IMR-90 (cell line): ENCODE data around the gene NEIL1. TPM values are rescaled to one million over a fixed set of nuclear protein-coding genes. Genes with fewer than 3 reads are reported as not detected.

Experiments used
- ATAC-seq: fragments of 200-7000 bp; cut with Tn5 transposase; 2 replicates; pipeline ENCODE4 v1.9.1; 2020; ENCODE audit warnings: low read depth, mild to moderate bottlenecking, moderate library complexity
- BruUV-seq: library from RNA; stranded (reverse); fragments of 400-500 nt; replicated peaks from 2 replicates; lab custom pipeline; 2021; lab: Mats Ljungman, UMichigan
- CTCF ChIA-PET: fragments of 300-600 bp; formaldehyde crosslinking; extraction: SDS; loops from one replicate; lab custom pipeline; 2021; ENCODE audit warnings: antibody characterized with exemption; lab: Yijun Ruan, JAX
- POLR2A ChIA-PET: fragments of 300-600 bp; sonication (Branson Sonifier 250); formaldehyde crosslinking; loops from one replicate; lab custom pipeline; 2022; ENCODE audit warnings: antibody characterized with exemption; ENCODE audit not compliant: unreplicated experiment; lab: Charles Lee
- DNase-seq: peaks from one replicate; pipeline ENCODE4 v3.0.0; 2013
- H2AFZ ChIP-seq: replicated peaks from 2 replicates; pipeline ENCODE3; 2013; ENCODE audit warnings: low read length, mild to moderate bottlenecking; ENCODE audit not compliant: poor library complexity
- H2AK5ac ChIP-seq: 2 replicates; pipeline ENCODE4 v1.6.1; 2013; ENCODE audit warnings: low read depth, low read length, inconsistent platforms
- H2AK9ac ChIP-seq: replicated peaks from 2 replicates; pipeline ENCODE3; 2013; ENCODE audit warnings: mild to moderate bottlenecking, low read depth, low read length, moderate library complexity; ENCODE audit not compliant: poor library complexity
- H2BK120ac ChIP-seq: 2 replicates; pipeline ENCODE4 v1.6.1; 2013; ENCODE audit warnings: low read depth, low read length, inconsistent platforms
- H2BK15ac ChIP-seq: 3 replicates; pipeline ENCODE4 v1.6.1; 2013; ENCODE audit warnings: low read depth, low read length, inconsistent platforms
- H2BK20ac ChIP-seq: 2 replicates; pipeline ENCODE4 v1.6.1; 2013; ENCODE audit warnings: low read depth, mild to moderate bottlenecking, inconsistent platforms, low read length, moderate library complexity
- H2BK5ac ChIP-seq: 2 replicates; pipeline ENCODE4 v1.6.1; 2013; ENCODE audit warnings: mild to moderate bottlenecking, low read depth, low read length, inconsistent platforms; ENCODE audit not compliant: poor library complexity, severe bottlenecking
- H3K14ac ChIP-seq: replicated peaks from 2 replicates; pipeline ENCODE4 v1.6.1; 2013; ENCODE audit warnings: low read depth, low read length, inconsistent platforms
- H3K18ac ChIP-seq: 2 replicates; pipeline ENCODE4 v1.6.1; 2013; ENCODE audit warnings: low read depth, low read length, control low read depth
- H3K23ac ChIP-seq: 2 replicates; pipeline ENCODE4 v1.6.1; 2013; ENCODE audit warnings: low read depth, low read length, inconsistent platforms
- H3K27ac ChIP-seq: 2 replicates; pipeline ENCODE4 v1.5.1; 2013; ENCODE audit warnings: mild to moderate bottlenecking, control low read depth, low read length; ENCODE audit not compliant: insufficient read depth
- H3K27me3 ChIP-seq: 2 replicates; pipeline ENCODE4 v1.6.1; 2013; ENCODE audit warnings: low read length; ENCODE audit not compliant: control insufficient read depth, insufficient read depth
- H3K36me3 ChIP-seq: 2 replicates; pipeline ENCODE4 v1.6.1; 2013; ENCODE audit warnings: low read length, mixed read lengths; ENCODE audit not compliant: control insufficient read depth, insufficient read depth
- H3K4ac ChIP-seq: 2 replicates; pipeline ENCODE4 v1.6.1; 2013; ENCODE audit warnings: low read depth, low read length, inconsistent platforms
- H3K4me1 ChIP-seq: 2 replicates; pipeline ENCODE4 v1.6.1; 2013; ENCODE audit warnings: low read length, mixed read lengths; ENCODE audit not compliant: control insufficient read depth, insufficient read depth
- H3K4me2 ChIP-seq: 2 replicates; pipeline ENCODE4 v1.6.1; 2013; ENCODE audit warnings: low read depth, mild to moderate bottlenecking, control low read depth, low read length, moderate library complexity
- H3K4me3 ChIP-seq: 2 replicates; pipeline ENCODE4 v1.5.1; 2013; ENCODE audit warnings: low read depth, mild to moderate bottlenecking, control low read depth, low read length, moderate library complexity; ENCODE audit not compliant: insufficient read depth
- H3K56ac ChIP-seq: 2 replicates; pipeline ENCODE4 v1.6.1; 2013; ENCODE audit warnings: low read length, inconsistent platforms; ENCODE audit not compliant: insufficient read depth; ENCODE audit errors: extremely low read depth
- H3K79me1 ChIP-seq, 2 experiments: 2 replicates each; pipeline ENCODE4 v1.6.1; 2013; ENCODE audit warnings: low read length in 2 of 2, inconsistent platforms in 1 of 2, low read depth in 1 of 2
- H3K9ac ChIP-seq: 2 replicates; pipeline ENCODE4 v1.6.1; 2013; ENCODE audit warnings: low read depth, low read length, control low read depth
- H3K9me1 ChIP-seq: 2 replicates; pipeline ENCODE4 v1.6.1; 2013; ENCODE audit warnings: low read length, inconsistent platforms; ENCODE audit not compliant: insufficient read depth
- H3K9me3 ChIP-seq: 2 replicates; pipeline ENCODE4 v1.6.1; 2013; ENCODE audit warnings: low read length; ENCODE audit not compliant: control insufficient read depth, insufficient read depth
- H4K20me1 ChIP-seq: 2 replicates; pipeline ENCODE4 v1.6.1; 2013; ENCODE audit warnings: low read length, inconsistent platforms; ENCODE audit not compliant: insufficient read depth
- H4K5ac ChIP-seq: 2 replicates; pipeline ENCODE4 v1.6.1; 2013; ENCODE audit warnings: mild to moderate bottlenecking, low read depth, low read length, control low read depth
- H4K8ac ChIP-seq, 2 experiments: 2 replicates each; pipeline ENCODE4 v1.6.1; 2013; ENCODE audit warnings: low read depth in 2 of 2, low read length in 2 of 2, control low read depth in 1 of 2, inconsistent platforms in 1 of 2
- H4K91ac ChIP-seq: 2 replicates; pipeline ENCODE4 v1.6.1; 2013; ENCODE audit warnings: low read depth, low read length, inconsistent platforms; ENCODE audit not compliant: insufficient read depth
- CEBPB ChIP-seq: IDR thresholded peaks from 2 replicates; pipeline ENCODE4 v1.6.1; 2012; ENCODE audit warnings: low read depth, low read length, improper control_type of control experiment
- CHD1 ChIP-seq: IDR thresholded peaks from 2 replicates; pipeline ENCODE4 v1.6.1; 2012; ENCODE audit warnings: low read depth, low read length, improper control_type of control experiment
- FOS ChIP-seq: fragments of 150-350 bp; IDR thresholded peaks from 2 replicates; pipeline ENCODE4 v1.6.1; 2016; ENCODE audit warnings: low read depth, low read length
- MAFK ChIP-seq: IDR thresholded peaks from 2 replicates; pipeline ENCODE4 v1.6.1; 2012; ENCODE audit warnings: low read depth, low read length, improper control_type of control experiment
- MAZ ChIP-seq: IDR thresholded peaks from 2 replicates; pipeline ENCODE4 v1.6.1; 2012; ENCODE audit warnings: low read depth, mild to moderate bottlenecking, low read length, improper control_type of control experiment, moderate library complexity, borderline replicate concordance
- POLR2A ChIP-seq: IDR thresholded peaks from 2 replicates; pipeline ENCODE4 v1.6.1; 2012; ENCODE audit warnings: mild to moderate bottlenecking, low read depth, low read length
- RAD21 ChIP-seq: IDR thresholded peaks from 2 replicates; pipeline ENCODE4 v1.6.1; 2012; ENCODE audit warnings: low read length, improper control_type of control experiment
- RCOR1 ChIP-seq: IDR thresholded peaks from 2 replicates; pipeline ENCODE4 v1.6.1; 2012; ENCODE audit warnings: mild to moderate bottlenecking, low read length, improper control_type of control experiment; ENCODE audit not compliant: insufficient replicate concordance
- RFX5 ChIP-seq: IDR thresholded peaks from 2 replicates; pipeline ENCODE4 v1.8.0; 2012; ENCODE audit warnings: low read depth, mild to moderate bottlenecking, low read length, moderate library complexity
- WGBS, 2 experiments: methylation state at CpG; one replicate each; pipeline versions ENCODE4 v1.1.5 to v1.1.7; 2013; ENCODE audit warnings: missing lambda C conversion rate in 2 of 2; ENCODE audit not compliant: insufficient read length in 1 of 2; ENCODE audit errors: extremely low coverage in 2 of 2; 5-methylcytosine and 5-hydroxymethylcytosine counted together
- dilution Hi-C: fragments of 300-500 bp; cut with HindIII; formaldehyde crosslinking; loops from one replicate; pipeline ENCODE4 v1.14.3; 2018; ENCODE audit warnings: low sequenced_read_pairs; ENCODE audit not compliant: unreplicated experiment
- in situ Hi-C: fragments of 300-500 bp; cut with MboI; formaldehyde crosslinking; loops from 3 replicates; pipeline ENCODE4 v1.14.3; 2019; ENCODE audit warnings: low sequenced_read_pairs, inconsistent platforms, mixed read lengths
- intact Hi-C: fragments of 100-400 bp; cut with micrococcal nuclease; formaldehyde crosslinking; loops from 2 replicates; pipeline ENCODE4 v1.10.0; 2022
- polyA plus RNA-seq, 3 experiments: library from polyadenylated mRNA; depleted of rRNA; stranded (reverse); fragments of >200 nt; gene quantifications; 2 replicates each; pipeline ENCODE4 v1.2.3, GENCODE V29; 2012; ENCODE audit warnings: low replicate concordance in 1 of 3
- total RNA-seq: library from RNA; depleted of rRNA; stranded (reverse); fragments of >200 nt; gene quantifications from 2 replicates; pipeline ENCODE4 v1.2.3, GENCODE V29; 2012
- TF ChIP-seq, protein P1 (sequence below): fragments of 150-350 bp; IDR thresholded peaks from 2 replicates; pipeline ENCODE4 v1.6.1; 2017; ENCODE audit warnings: mild to moderate bottlenecking, antibody characterized with exemption, low read length, low read depth
- TF ChIP-seq, protein P2 (sequence below): conservative IDR thresholded peaks from 2 replicates; pipeline ENCODE4 v1.5.1; 2012; ENCODE audit warnings: mild to moderate bottlenecking, low read depth, low read length, improper control_type of control experiment
- TF ChIP-seq, protein P3 (sequence below): fragments of 150-350 bp; IDR thresholded peaks from 2 replicates; pipeline ENCODE4 v1.6.1; 2016; ENCODE audit warnings: low read depth, mild to moderate bottlenecking, low read length, moderate library complexity, borderline replicate concordance

NEIL1 gene
- total and polyA plus RNA-seq, 2 of the 4 experiments (the other 2 are of a cell fraction): 1.1 to 3.6 TPM

DNA sequence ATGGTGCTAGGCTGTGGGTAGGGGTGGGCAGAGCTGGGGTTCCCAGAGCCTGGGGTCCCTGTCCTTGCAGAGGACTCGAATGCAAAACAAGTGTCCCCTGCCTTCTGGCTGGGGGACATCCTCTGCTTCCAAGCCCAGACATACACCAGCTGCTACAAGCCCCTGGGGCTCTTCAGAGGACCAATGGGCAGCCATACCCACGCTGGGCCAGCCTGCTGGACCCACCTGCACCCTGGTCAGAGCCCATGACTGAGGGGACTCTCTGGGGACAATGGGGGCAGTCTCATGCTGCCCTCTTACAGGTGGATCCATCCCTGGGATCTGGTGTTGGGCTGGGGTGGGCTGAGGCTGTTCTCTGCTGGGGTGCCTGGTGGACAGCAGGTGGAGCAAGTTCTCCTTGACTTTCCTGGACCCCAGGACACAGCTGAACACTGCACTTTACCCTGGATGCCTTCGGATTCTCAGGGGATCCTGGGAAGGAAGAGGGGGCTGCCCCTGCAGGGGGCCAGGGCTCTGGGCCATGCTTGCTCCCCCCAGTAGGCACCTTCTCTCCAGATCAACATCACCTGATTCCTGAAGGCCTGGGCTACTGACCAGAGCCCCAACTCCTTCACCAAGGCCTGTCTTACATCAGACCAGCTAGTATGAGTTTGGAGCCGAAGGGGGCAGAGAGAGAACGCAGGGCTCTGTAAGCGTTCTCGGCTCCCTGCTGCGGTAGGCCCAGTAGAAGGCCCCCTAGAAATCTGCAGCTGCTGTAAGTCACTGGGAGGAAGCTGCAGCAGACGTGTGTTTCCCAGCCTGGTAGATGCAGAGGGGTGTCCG lies 18.1 kb upstream of the NEIL1 start:
- DNase-seq (no peak), ATAC-seq (no peak)
- H3K4me2 ChIP-seq: no peak overlapping the region
- no peak overlapping the region for H3K27ac ChIP-seq
- no peaks in the 10 kb centered on the region for H3K4me1 ChIP-seq
- dilution Hi-C loops: no loop called here
- H4K8ac ChIP-seq: no peak overlapping the region
- no peak for TF ChIP-seq RAD21
- TF ChIP-seq RFX5: no peak
- TF ChIP-seq POLR2A: no peak
- no peak for TF ChIP-seq CEBPB
- TF ChIP-seq, protein P1, sequence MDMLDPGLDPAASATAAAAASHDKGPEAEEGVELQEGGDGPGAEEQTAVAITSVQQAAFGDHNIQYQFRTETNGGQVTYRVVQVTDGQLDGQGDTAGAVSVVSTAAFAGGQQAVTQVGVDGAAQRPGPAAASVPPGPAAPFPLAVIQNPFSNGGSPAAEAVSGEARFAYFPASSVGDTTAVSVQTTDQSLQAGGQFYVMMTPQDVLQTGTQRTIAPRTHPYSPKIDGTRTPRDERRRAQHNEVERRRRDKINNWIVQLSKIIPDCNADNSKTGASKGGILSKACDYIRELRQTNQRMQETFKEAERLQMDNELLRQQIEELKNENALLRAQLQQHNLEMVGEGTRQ: no peak
- TF ChIP-seq, protein P2, sequence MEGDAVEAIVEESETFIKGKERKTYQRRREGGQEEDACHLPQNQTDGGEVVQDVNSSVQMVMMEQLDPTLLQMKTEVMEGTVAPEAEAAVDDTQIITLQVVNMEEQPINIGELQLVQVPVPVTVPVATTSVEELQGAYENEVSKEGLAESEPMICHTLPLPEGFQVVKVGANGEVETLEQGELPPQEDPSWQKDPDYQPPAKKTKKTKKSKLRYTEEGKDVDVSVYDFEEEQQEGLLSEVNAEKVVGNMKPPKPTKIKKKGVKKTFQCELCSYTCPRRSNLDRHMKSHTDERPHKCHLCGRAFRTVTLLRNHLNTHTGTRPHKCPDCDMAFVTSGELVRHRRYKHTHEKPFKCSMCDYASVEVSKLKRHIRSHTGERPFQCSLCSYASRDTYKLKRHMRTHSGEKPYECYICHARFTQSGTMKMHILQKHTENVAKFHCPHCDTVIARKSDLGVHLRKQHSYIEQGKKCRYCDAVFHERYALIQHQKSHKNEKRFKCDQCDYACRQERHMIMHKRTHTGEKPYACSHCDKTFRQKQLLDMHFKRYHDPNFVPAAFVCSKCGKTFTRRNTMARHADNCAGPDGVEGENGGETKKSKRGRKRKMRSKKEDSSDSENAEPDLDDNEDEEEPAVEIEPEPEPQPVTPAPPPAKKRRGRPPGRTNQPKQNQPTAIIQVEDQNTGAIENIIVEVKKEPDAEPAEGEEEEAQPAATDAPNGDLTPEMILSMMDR: no peak
- no peak for TF ChIP-seq CHD1
- TF ChIP-seq, protein P3, sequence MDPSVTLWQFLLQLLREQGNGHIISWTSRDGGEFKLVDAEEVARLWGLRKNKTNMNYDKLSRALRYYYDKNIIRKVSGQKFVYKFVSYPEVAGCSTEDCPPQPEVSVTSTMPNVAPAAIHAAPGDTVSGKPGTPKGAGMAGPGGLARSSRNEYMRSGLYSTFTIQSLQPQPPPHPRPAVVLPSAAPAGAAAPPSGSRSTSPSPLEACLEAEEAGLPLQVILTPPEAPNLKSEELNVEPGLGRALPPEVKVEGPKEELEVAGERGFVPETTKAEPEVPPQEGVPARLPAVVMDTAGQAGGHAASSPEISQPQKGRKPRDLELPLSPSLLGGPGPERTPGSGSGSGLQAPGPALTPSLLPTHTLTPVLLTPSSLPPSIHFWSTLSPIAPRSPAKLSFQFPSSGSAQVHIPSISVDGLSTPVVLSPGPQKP: no peak
- no peak for TF ChIP-seq MAFK
- TF ChIP-seq MAZ: no peak
- no peak for TF ChIP-seq FOS
- no peak for TF ChIP-seq RCOR1
- H3K4ac ChIP-seq: no peak overlapping the region
- in situ Hi-C loops: no loop called here
- no peak overlapping the region for H2BK20ac ChIP-seq
- H3K18ac ChIP-seq: no peak overlapping the region
- no peaks in the 10 kb centered on the region for H3K9me3 ChIP-seq
- H3K9ac ChIP-seq: no peak overlapping the region
- BruUV-seq: no TSS peak
- H3K27me3 ChIP-seq: peaks cover 12% of the 10 kb centered on the region
- H3K36me3 ChIP-seq: no peaks in the 10 kb centered on the region
- H2AK5ac ChIP-seq: no peak overlapping the region
- intact Hi-C loops: no loop called here
- 20% methylated on average over 1 of the region's 10 CpGs; no CpG with 5 or more reads in 1 of the 2 experiments for WGBS, 2 experiments
- no peak overlapping the region for H3K4me3 ChIP-seq
- no peak overlapping the region for H2AK9ac ChIP-seq
- no peak overlapping the region for H2BK15ac ChIP-seq
- no peak overlapping the region for H2BK5ac ChIP-seq
- ChIA-PET CTCF (no interaction called here), POLR2A (no interaction called here)
- no peak overlapping the region for H2AFZ ChIP-seq
- H4K5ac ChIP-seq: no peak overlapping the region
- H3K9me1 ChIP-seq: no peaks in the 10 kb centered on the region
- H3K23ac ChIP-seq: no peak overlapping the region
- no peaks in the 10 kb centered on the region for H3K79me1 ChIP-seq
- H4K91ac ChIP-seq: no peak overlapping the region
- H2BK120ac ChIP-seq: no peak overlapping the region
- no peaks in the 10 kb centered on the region for H4K20me1 ChIP-seq
- no peak overlapping the region for H3K56ac ChIP-seq
- H3K14ac ChIP-seq: no peak overlapping the region
